SK-N-MC (cell line): ENCODE data around the gene C7.
"Not testable (repeated sequence)": the region's sequence is repeated elsewhere in the genome, so short reads cannot be mapped to it uniquely, and the experiment has no call there.

Experiments used
- DNase-seq: peaks from one replicate; pipeline ENCODE4 v3.0.0-alpha.2; 2011; ENCODE audit warnings: low read depth, low spot score
- H3K27ac ChIP-seq: fragments of 200-600 bp; sonication (generic); 2 replicates; pipeline ENCODE4 v1.5.1; 2016; ENCODE audit warnings: mixed run types
- H3K36me3 ChIP-seq: fragments of 200-600 bp; sonication (generic); 2 replicates; pipeline ENCODE4 v1.6.1; 2017; ENCODE audit warnings: antibody characterized with exemption, low read length, mixed read lengths; ENCODE audit not compliant: insufficient read depth
- H3K4me3 ChIP-seq: fragments of 200-600 bp; sonication (generic); 2 replicates; pipeline ENCODE4 v1.5.1; 2016
- H3K9ac ChIP-seq: fragments of 200-600 bp; sonication (generic); 2 replicates; pipeline ENCODE4 v1.8.0; 2017; ENCODE audit warnings: mixed run types, mixed read lengths; ENCODE audit not compliant: insufficient read length
- H3K9me3 ChIP-seq: fragments of 200-600 bp; sonication (generic); 2 replicates; pipeline ENCODE4 v1.6.1; 2017; ENCODE audit warnings: low read depth, mild to moderate bottlenecking, antibody characterized with exemption, low read length, moderate library complexity, mixed read lengths
- EZH2 ChIP-seq: fragments of 200-600 bp; sonication (generic); IDR thresholded peaks from one replicate; pipeline ENCODE4 v1.6.1; 2017; ENCODE audit warnings: antibody characterized with exemption
- FOXP2 ChIP-seq: optimal IDR thresholded peaks from 2 replicates; pipeline ENCODE3; 2011; ENCODE audit warnings: mild to moderate bottlenecking, moderate library complexity; ENCODE audit not compliant: insufficient read depth; ENCODE audit errors: extremely low read length, control extremely low read depth
- POLR2AphosphoS5 ChIP-seq: IDR thresholded peaks from 2 replicates; pipeline ENCODE4 v1.6.1; 2012; ENCODE audit warnings: mild to moderate bottlenecking, low read depth, low read length, borderline replicate concordance

C7 gene

DNA sequence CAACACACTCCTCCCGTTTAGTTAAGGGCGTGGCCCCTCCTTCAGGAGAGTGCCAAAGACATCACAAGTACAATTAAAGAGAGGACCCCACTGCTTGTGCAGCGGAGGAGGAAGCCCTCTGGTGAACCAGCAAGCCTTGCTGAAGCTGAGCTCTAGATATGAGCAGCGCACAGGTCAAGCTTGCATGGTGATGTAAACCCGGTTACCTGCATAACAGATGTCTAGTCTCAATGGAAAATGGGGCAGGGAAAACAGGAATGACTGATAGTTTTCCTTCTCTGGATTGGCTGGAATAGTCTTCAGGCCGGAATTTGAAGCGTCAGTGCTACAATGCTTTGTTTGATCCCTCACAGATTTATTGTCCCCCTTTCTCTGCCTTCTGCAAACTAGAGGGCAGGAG is 95.6 kb downstream of the C7 start:
- no peak overlapping the region for H3K9ac ChIP-seq
- no peak for DNase-seq
- TF ChIP-seq POLR2AphosphoS5 (no peak), EZH2 (no peak), FOXP2 (no peak)
- no peaks in the 10 kb centered on the region for H3K9me3 ChIP-seq
- no peak overlapping the region for H3K27ac ChIP-seq
- no peaks in the 10 kb centered on the region for H3K36me3 ChIP-seq
- H3K4me3 ChIP-seq, result no peak overlapping the region

DNA sequence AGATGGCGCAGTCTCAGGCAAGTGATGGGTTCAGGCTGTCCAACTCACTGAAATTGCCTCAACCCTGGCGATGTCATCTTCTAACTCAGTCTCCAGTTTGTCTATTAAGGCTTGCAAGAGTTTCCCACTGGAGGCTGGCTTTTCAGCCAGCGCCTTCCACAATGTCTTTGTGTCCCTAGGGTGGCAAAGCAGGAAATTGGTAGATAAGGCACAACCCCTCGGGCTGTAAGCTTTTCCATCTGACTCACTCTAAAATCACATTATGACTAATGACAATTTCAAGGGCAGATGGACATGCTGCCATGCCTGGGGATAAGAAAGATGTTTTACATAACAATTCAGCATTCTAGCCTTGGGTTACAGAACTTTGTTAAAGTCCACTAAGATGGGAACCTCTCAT is 99.9 kb downstream of the C7 start:
- H3K4me3 ChIP-seq, result no peak overlapping the region
- DNase-seq, result peak; percentile 28
- no peaks in the 10 kb centered on the region for H3K36me3 ChIP-seq
- H3K9ac ChIP-seq, result no peak overlapping the region
- no peaks in the 10 kb centered on the region for H3K9me3 ChIP-seq
- no peak overlapping the region for H3K27ac ChIP-seq
- TF ChIP-seq FOXP2 (no peak), POLR2AphosphoS5 (no peak), EZH2 (no peak)

DNA sequence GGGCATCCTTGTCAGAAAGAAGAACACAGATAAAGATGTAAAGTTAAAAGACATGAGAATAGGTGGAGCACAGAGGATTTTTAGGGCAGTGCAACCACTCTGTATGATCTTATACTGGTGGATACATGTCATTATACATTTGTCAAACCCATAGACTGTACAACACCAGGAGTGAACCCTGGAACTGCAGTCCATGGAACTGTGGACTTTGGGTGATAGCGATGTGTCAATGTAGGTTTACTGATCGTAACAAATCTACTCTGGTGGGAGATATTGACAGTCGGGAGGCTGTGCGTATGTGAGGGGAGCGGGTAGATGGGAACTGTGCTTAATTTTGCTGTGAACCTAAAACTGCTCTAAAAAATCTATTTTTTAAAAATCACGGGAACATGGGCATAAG is 101.3 kb downstream of the C7 start:
- H3K27ac ChIP-seq, result no peak overlapping the region
- TF ChIP-seq EZH2 (no peak), POLR2AphosphoS5 (no peak), FOXP2 (no peak)

DNA sequence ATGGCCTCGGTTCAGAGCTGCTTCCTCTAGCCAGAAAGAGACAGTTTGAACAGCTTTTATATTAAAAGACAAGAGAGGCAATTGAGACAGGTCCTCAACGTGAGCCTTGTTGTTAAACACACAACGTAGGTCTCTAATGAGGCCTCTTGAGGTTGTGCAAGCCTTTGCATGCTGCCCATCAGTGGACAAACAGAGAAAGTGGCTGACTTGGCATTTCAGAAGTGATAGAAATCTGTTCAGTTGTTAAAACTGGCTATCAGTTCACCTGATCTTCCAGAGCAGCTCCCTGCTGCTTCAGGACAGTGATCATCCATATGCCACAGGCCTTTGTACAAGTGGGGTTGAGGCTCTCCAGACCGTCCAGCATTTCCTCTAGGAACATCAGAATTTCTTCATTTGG is 103.0 kb downstream of the C7 start:
- Histone ChIP-seq H3K9ac (no peak overlapping the region), H3K9me3 (no peaks in the 10 kb centered on the region), H3K4me3 (no peak overlapping the region), H3K27ac (no peak overlapping the region), H3K36me3 (no peaks in the 10 kb centered on the region)
- no peak for DNase-seq
- TF ChIP-seq EZH2 (no peak), FOXP2 (no peak), POLR2AphosphoS5 (no peak)

More for the DNA sequence above, 101.3 kb downstream of the C7 start:
- DNase-seq, result no peak
- Histone ChIP-seq H3K4me3 (no peak overlapping the region), H3K9ac (no peak overlapping the region), H3K9me3 (no peaks in the 10 kb centered on the region), H3K36me3 (no peaks in the 10 kb centered on the region)

DNA sequence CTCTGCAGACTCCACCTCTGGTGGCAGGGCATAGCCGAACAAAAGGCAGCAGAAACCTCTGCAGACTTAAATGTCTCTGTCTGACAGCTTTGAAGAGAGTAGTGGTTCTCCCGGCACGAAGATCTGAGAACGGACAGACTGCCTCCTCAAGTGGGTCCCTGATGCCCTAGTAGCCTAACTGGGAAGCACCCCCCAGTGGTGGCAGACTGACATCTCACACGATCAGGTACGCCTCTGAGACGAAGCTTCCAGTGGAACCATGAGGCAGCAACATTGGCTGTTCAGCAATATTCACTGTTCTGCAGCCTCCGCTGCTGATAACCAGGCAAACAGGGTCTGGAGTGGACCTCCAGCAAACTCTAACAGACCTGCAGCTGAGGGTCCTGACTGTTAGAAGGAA is 113.3 kb downstream of the C7 start:
- not testable (repeated sequence) for H3K27ac ChIP-seq, H3K9ac ChIP-seq, H3K9me3 ChIP-seq, DNase-seq, H3K4me3 ChIP-seq, H3K36me3 ChIP-seq
